Germinal center (tissue), 1 donor: ENCODE data around the gene ADRA2B.
"Not testable (repeated sequence)": the region's sequence is repeated elsewhere in the genome, so short reads cannot be mapped to it uniquely, and the experiment has no call there.

Experiments used
- DNase-seq: peaks from one replicate; pipeline ENCODE4 v3.0.0; 2012; ENCODE audit warnings: mixed read lengths, low spot score

ADRA2B gene

GRCh38 chr2:96067098-96067660, 49.2 kb downstream of the ADRA2B start:
- not testable (repeated sequence) for DNase-seq

GRCh38 chr2:96066511-96066910, 49.9 kb downstream of the ADRA2B start:
- DNase-seq, result not testable (repeated sequence)

- DNase-seq, result not testable (repeated sequence)
These were observed 50.4 kb downstream of the ADRA2B start for GRCh38 chr2:96065954-96066353.

GRCh38 chr2:96065381-96065930, 50.9 kb downstream of the ADRA2B start:
- DNase-seq, result no peak

- DNase-seq, result not testable (repeated sequence)
These were observed 51.6 kb downstream of the ADRA2B start for GRCh38 chr2:96064760-96065159.

- not testable (repeated sequence) for DNase-seq
These were observed 52.2 kb downstream of the ADRA2B start for GRCh38 chr2:96064047-96064675.

GRCh38 chr2:96063116-96063899, 53.1 kb downstream of the ADRA2B start:
- DNase-seq, result not testable (repeated sequence)
